H1 (cell line): Measurements from ENCODE around the gene BCL11A. TPM values are rescaled to one million over a fixed set of nuclear protein-coding genes. Genes with fewer than 3 reads are reported as not detected.

Source experiments
- CTCF ChIA-PET: fragments of 300-600 bp; sonication (Branson Sonifier 250); formaldehyde crosslinking; loops from one replicate; lab custom pipeline; 2021; ENCODE audit not compliant: partially characterized antibody; lab: Charles Lee
- POLR2A ChIA-PET: fragments of 300-600 bp; sonication (Branson Sonifier 250); formaldehyde crosslinking; loops from one replicate; lab custom pipeline; 2021; ENCODE audit warnings: inconsistent platforms; ENCODE audit not compliant: partially characterized antibody; lab: Charles Lee
- DNase-seq, 2 experiments: peaks; one replicate each; pipeline versions ENCODE4 v3.0.0 to v3.0.0-alpha.2; 2010 to 2022; ENCODE audit warnings: low spot score in 2 of 2, low read depth in 1 of 2, mixed read lengths in 1 of 2
- FAIRE-seq: peaks from 2 replicates; lab custom pipeline; 2011; peaks lifted over from hg19 to GRCh38; lab: Jason Lieb, UNC
- H2AFZ ChIP-seq: 2 replicates; pipeline ENCODE4 v1.8.1; 2012; ENCODE audit warnings: low read length, inconsistent platforms
- H2AK5ac ChIP-seq: 2 replicates; pipeline ENCODE4 v1.6.1; 2013; ENCODE audit warnings: low read depth, low read length
- H2BK120ac ChIP-seq: replicated peaks from 2 replicates; pipeline ENCODE3; 2013; ENCODE audit warnings: low read depth, low read length, inconsistent platforms
- H2BK12ac ChIP-seq: 2 replicates; pipeline ENCODE4 v1.6.1; 2013; ENCODE audit warnings: low read depth, low read length
- H2BK15ac ChIP-seq: 2 replicates; pipeline ENCODE4 v1.6.1; 2013; ENCODE audit warnings: low read length
- H2BK20ac ChIP-seq: 2 replicates; pipeline ENCODE4 v1.6.1; 2013; ENCODE audit warnings: low read length
- H2BK5ac ChIP-seq: 2 replicates; pipeline ENCODE4 v1.6.1; 2013; ENCODE audit warnings: low read depth, low read length
- H3K14ac ChIP-seq: 2 replicates; pipeline ENCODE4 v1.6.1; 2013; ENCODE audit warnings: inconsistent platforms; ENCODE audit not compliant: insufficient read length
- H3K18ac ChIP-seq: 2 replicates; pipeline ENCODE4 v1.6.1; 2013; ENCODE audit warnings: low read length; ENCODE audit errors: extremely low read depth
- H3K23ac ChIP-seq: 2 replicates; pipeline ENCODE4 v1.6.1; 2013; ENCODE audit warnings: inconsistent platforms; ENCODE audit not compliant: insufficient read length
- H3K23me2 ChIP-seq: 2 replicates; pipeline ENCODE4 v1.6.1; 2013; ENCODE audit warnings: low read depth, low read length
- H3K27ac ChIP-seq: 2 replicates; pipeline ENCODE4 v1.6.1; 2011; ENCODE audit warnings: low read depth, low read length, inconsistent platforms
- H3K27me3 ChIP-seq, 4 experiments: replicated peaks in 1 of 4; 1 replicate in 1 of 4; 2 replicates in 3 of 4; pipeline versions ENCODE4 v1.6.1 to v1.8.1; 2011 to 2013; ENCODE audit warnings: low read length in 3 of 4, mild to moderate bottlenecking in 3 of 4, inconsistent platforms in 2 of 4, mixed read lengths in 2 of 4, moderate library complexity in 1 of 4; ENCODE audit not compliant: control insufficient read depth in 3 of 4, insufficient read depth in 3 of 4; ENCODE audit errors: extremely low read depth in 1 of 4
- H3K36me3 ChIP-seq, 4 experiments: 2 replicates each; pipeline versions ENCODE4 v1.6.1 to v1.8.1; 2011 to 2013; ENCODE audit warnings: mild to moderate bottlenecking in 4 of 4, low read length in 3 of 4, moderate library complexity in 2 of 4, control low read depth in 1 of 4, inconsistent platforms in 1 of 4; ENCODE audit not compliant: insufficient read depth in 4 of 4, control insufficient read depth in 2 of 4
- H3K4ac ChIP-seq: replicated peaks from 2 replicates; pipeline ENCODE3; 2013; ENCODE audit warnings: low read length, low read depth, mixed read lengths, inconsistent platforms; ENCODE audit not compliant: insufficient read length
- H3K4me1 ChIP-seq, 4 experiments: replicated peaks in 1 of 4; 1 replicate in 1 of 4; 2 replicates in 3 of 4; pipeline versions ENCODE4 v1.6.1 to v1.8.1; 2011 to 2013; ENCODE audit warnings: low read length in 3 of 4, inconsistent platforms in 2 of 4, mixed read lengths in 1 of 4; ENCODE audit not compliant: insufficient read depth in 4 of 4, control insufficient read depth in 3 of 4
- H3K4me2 ChIP-seq, 2 experiments: 2 replicates each; pipeline versions ENCODE4 v1.6.1 to v1.8.1; 2011 to 2013; ENCODE audit warnings: low read depth in 2 of 2, low read length in 2 of 2, control low read depth in 1 of 2, inconsistent platforms in 1 of 2, mild to moderate bottlenecking in 1 of 2; ENCODE audit not compliant: insufficient read depth in 1 of 2
- H3K4me3 ChIP-seq, 4 experiments: fragments of 200-600, 300-600 bp in 1 of 4; sonication (generic), shearing (Covaris generic), sonication (Bioruptor Twin) in 1 of 4; 2 replicates each; pipeline versions ENCODE4 v1.5.1 to v1.8.1; 2011 to 2016; ENCODE audit warnings: low read length in 4 of 4, low read depth in 3 of 4, control low read depth in 2 of 4, inconsistent platforms in 2 of 4, mild to moderate bottlenecking in 2 of 4, mixed read lengths in 1 of 4, moderate library complexity in 1 of 4; ENCODE audit not compliant: insufficient read depth in 2 of 4; ENCODE audit errors: extremely low read depth in 1 of 4
- H3K56ac ChIP-seq: replicated peaks from 2 replicates; pipeline ENCODE3; 2013; ENCODE audit warnings: low read depth, mild to moderate bottlenecking, mixed read lengths, low read length, inconsistent platforms; ENCODE audit not compliant: insufficient read length
- H3K79me1 ChIP-seq: 2 replicates; pipeline ENCODE4 v1.6.1; 2013; ENCODE audit warnings: low read depth, low read length, control low read depth
- H3K79me2 ChIP-seq, 2 experiments: 2 replicates each; pipeline versions ENCODE4 v1.6.1 to v1.8.1; 2012 to 2013; ENCODE audit warnings: low read length in 2 of 2, mild to moderate bottlenecking in 2 of 2, inconsistent platforms in 1 of 2; ENCODE audit not compliant: insufficient read depth in 2 of 2, control insufficient read depth in 1 of 2
- H3K9ac ChIP-seq, 4 experiments: replicated peaks in 1 of 4; 1 replicate in 1 of 4; 2 replicates in 3 of 4; pipeline versions ENCODE4 v1.6.1 to v1.8.1; 2011 to 2013; ENCODE audit warnings: low read depth in 3 of 4, low read length in 3 of 4, control low read depth in 2 of 4, mild to moderate bottlenecking in 2 of 4, moderate library complexity in 2 of 4, inconsistent platforms in 1 of 4; ENCODE audit errors: extremely low read depth in 1 of 4
- H3K9me3 ChIP-seq, 2 experiments: 2 replicates each; pipeline versions ENCODE4 v1.6.1 to v1.8.1; 2012 to 2013; ENCODE audit warnings: mild to moderate bottlenecking in 2 of 2, moderate library complexity in 2 of 2, control low read depth in 1 of 2, inconsistent platforms in 1 of 2, low read depth in 1 of 2, low read length in 1 of 2, mixed read lengths in 1 of 2; ENCODE audit not compliant: insufficient read depth in 2 of 2
- H4K20me1 ChIP-seq, 2 experiments: replicated peaks in 1 of 2; 2 replicates each; pipeline versions ENCODE3 to v1.8.1; 2011 to 2013; ENCODE audit warnings: inconsistent platforms in 2 of 2, low read length in 2 of 2, mild to moderate bottlenecking in 1 of 2; ENCODE audit not compliant: insufficient read depth in 2 of 2, control insufficient read depth in 1 of 2
- H4K5ac ChIP-seq: 2 replicates; pipeline ENCODE4 v1.6.1; 2013; ENCODE audit warnings: low read length, low read depth, mixed read lengths, inconsistent platforms; ENCODE audit not compliant: insufficient read length
- H4K8ac ChIP-seq: 2 replicates; pipeline ENCODE4 v1.8.0; 2013; ENCODE audit warnings: mild to moderate bottlenecking, moderate library complexity, low read length, inconsistent platforms; ENCODE audit not compliant: insufficient read depth; ENCODE audit errors: extremely low read depth
- H4K91ac ChIP-seq: replicated peaks from 2 replicates; pipeline ENCODE3; 2013; ENCODE audit warnings: low read length, mixed read lengths, inconsistent platforms; ENCODE audit not compliant: insufficient read length
- ASH2L ChIP-seq: fragments of 200-600, 300-600 bp; sonication (generic); IDR thresholded peaks from one replicate; pipeline ENCODE4 v1.7.1; 2017; ENCODE audit warnings: low read length
- BCL11A ChIP-seq, 2 experiments: IDR thresholded peaks; one replicate each; pipeline ENCODE4 v1.6.1; 2011; ENCODE audit warnings: low read depth in 2 of 2, low read length in 2 of 2, mild to moderate bottlenecking in 2 of 2
- CEBPB ChIP-seq: IDR thresholded peaks from 2 replicates; pipeline ENCODE4 v1.6.1; 2012; ENCODE audit warnings: low read depth, low read length
- EGR1 ChIP-seq: IDR thresholded peaks from 2 replicates; pipeline ENCODE4 v1.6.1; 2011; ENCODE audit warnings: low read depth, low read length, borderline replicate concordance
- NANOG ChIP-seq: IDR thresholded peaks from 2 replicates; pipeline ENCODE4 v1.6.1; 2011; ENCODE audit warnings: low read length, low read depth, mild to moderate bottlenecking, inconsistent platforms; ENCODE audit not compliant: insufficient read depth, poor library complexity, severe bottlenecking
- RAD21 ChIP-seq, 2 experiments: IDR thresholded peaks in 1 of 2; conservative IDR thresholded peaks in 1 of 2; 2 replicates each; pipeline ENCODE4 v1.6.1; 2011; ENCODE audit warnings: low read depth in 2 of 2, low read length in 2 of 2, improper control_type of control experiment in 1 of 2, inconsistent platforms in 1 of 2, mild to moderate bottlenecking in 1 of 2, moderate library complexity in 1 of 2
- RNF2 ChIP-seq: fragments of 200-900, 300-1000 bp; sonication (generic); IDR thresholded peaks from 2 replicates; pipeline ENCODE4 v1.7.1; 2016; ENCODE audit warnings: borderline replicate concordance, low read depth, mild to moderate bottlenecking, antibody characterized with exemption, low read length; ENCODE audit not compliant: poor library complexity, severe bottlenecking; ENCODE audit errors: missing control alignments
- WGBS, 2 experiments: shearing (Covaris generic) in 1 of 2; methylation state at CpG; one replicate each; pipeline versions ENCODE4 v1.1.6 to v1.1.7; 2013 to 2015; ENCODE audit warnings: low lambda C conversion rate in 2 of 2, mixed read lengths in 2 of 2, inconsistent platforms in 1 of 2, low coverage in 1 of 2, missing lambda C conversion rate in 1 of 2; ENCODE audit not compliant: insufficient replicate concordance in 2 of 2, insufficient coverage in 1 of 2, insufficient read length in 1 of 2; ENCODE audit errors: extremely low coverage in 1 of 2, missing lambda C conversion rate in 1 of 2; 5-methylcytosine and 5-hydroxymethylcytosine counted together
- polyA plus RNA-seq, 7 experiments: library from polyadenylated mRNA; depleted of rRNA in 3 of 7; stranded (reverse) in 5 of 7; unstranded in 2 of 7; fragments of >200 nt in 5 of 7; fragments of 200-250 nt in 2 of 7; gene quantifications; 1 replicate in 5 of 7; 2 replicates in 1 of 7; 4 replicates in 1 of 7; pipeline versions ENCODE4 v1.2.1 to v1.2.3, GENCODE V29; 2011 to 2013; ENCODE audit warnings: missing spikeins in 2 of 7, mixed read lengths in 2 of 7
- total RNA-seq: library from RNA; stranded (reverse); fragmentation: NEBNext Ultra II Directional; extraction: Animal tissue kit (Norgen Biotek cat#: 25700); gene quantifications from 2 replicates; pipeline ENCODE4 v1.2.1, GENCODE V29; 2021
- TF ChIP-seq, protein P1 (sequence below): IDR thresholded peaks from 2 replicates; pipeline ENCODE4 v1.6.1; 2012; ENCODE audit warnings: inconsistent platforms
- TF ChIP-seq, protein P2 (sequence below), 3 experiments: IDR thresholded peaks; 1 replicate in 2 of 3; 2 replicates in 1 of 3; pipeline versions ENCODE4 v1.5.1 to v1.6.1; 2011; ENCODE audit warnings: low read length in 3 of 3, mild to moderate bottlenecking in 3 of 3, inconsistent platforms in 2 of 3, low read depth in 1 of 3, moderate library complexity in 1 of 3; ENCODE audit not compliant: insufficient read depth in 1 of 3; ENCODE audit errors: control extremely low read depth in 1 of 3

The BCL11A gene
- total and polyA plus RNA-seq, 2 of the 8 experiments (the other 6 are each of a cell fraction or from before 2014, with no cell fraction given) = 11.9 to 59.3 TPM

DNA sequence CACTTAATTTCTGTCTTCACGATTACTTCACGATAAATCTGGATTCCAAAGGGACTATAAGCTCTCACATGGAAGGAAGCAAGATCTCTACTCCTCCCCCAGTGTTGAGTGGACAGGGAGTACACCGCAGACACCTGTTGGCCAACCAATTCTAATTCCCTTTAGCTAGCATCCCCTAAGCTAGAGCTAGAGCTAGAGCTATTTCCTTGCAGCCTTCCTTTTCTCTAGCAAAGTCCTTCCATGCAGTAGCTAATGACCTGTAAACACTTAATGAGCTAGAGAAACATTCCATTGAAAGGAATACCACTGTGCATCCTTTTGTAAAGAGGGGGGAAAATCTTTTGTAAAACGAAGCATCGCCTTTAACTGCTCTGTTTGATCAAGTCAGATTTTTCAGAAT, 56.5 kb downstream of the BCL11A start:
- no peaks in the 10 kb centered on the region for H3K9me3 ChIP-seq
- no peak overlapping the region for H2AK5ac ChIP-seq
- H3K27ac ChIP-seq = no peak overlapping the region
- no peaks in the 10 kb centered on the region for H3K27me3 ChIP-seq
- FAIRE-seq = no peak
- H3K4me3 ChIP-seq = no peak overlapping the region
- no peak overlapping the region for H3K14ac ChIP-seq
- no peak overlapping the region for H3K4ac ChIP-seq
- ChIA-PET CTCF (interaction anchor here (0.6 to 1.6 kb wide), 12 partner anchors 12 to 713 kb away, joined by 3 to 8 read pairs (median 3); no protein-coding TSS in a partner anchor), POLR2A (interaction anchor here (0.8 to 1.2 kb wide), 2 partner anchors 40 to 53 kb away, joined by 3 read pairs; no protein-coding TSS in a partner anchor)
- no peak overlapping the region for H4K5ac ChIP-seq
- no peak overlapping the region for H3K18ac ChIP-seq
- H3K36me3 ChIP-seq = peaks cover 0 to 10% (median under 1%) of the 10 kb centered on the region in 4 experiments; a peak in 2 of 8 replicates
- H4K8ac ChIP-seq = no peak overlapping the region
- H4K20me1 ChIP-seq = peaks cover 2 to 12% of the 10 kb centered on the region in 2 experiments
- H3K56ac ChIP-seq = no peak overlapping the region
- peaks cover 0 to 89% of the 10 kb centered on the region in 2 experiments for H3K79me2 ChIP-seq
- no peak overlapping the region for H3K4me2 ChIP-seq
- no peak overlapping the region for H2BK5ac ChIP-seq
- H2BK12ac ChIP-seq = no peak overlapping the region
- peaks cover 3 to 19% (median 10%) of the 10 kb centered on the region in 4 experiments; a peak in 6 of 7 replicates for H3K4me1 ChIP-seq
- no peak overlapping the region for H3K9ac ChIP-seq
- no peak for DNase-seq
- no peak overlapping the region for H3K23ac ChIP-seq
- H3K23me2 ChIP-seq = no peaks in the 10 kb centered on the region
- H2AFZ ChIP-seq = no peak overlapping the region
- H2BK20ac ChIP-seq = no peak overlapping the region
- no peak overlapping the region for H2BK15ac ChIP-seq
- no peak overlapping the region for H2BK120ac ChIP-seq
- 81% methylated on average over 5 of the region's 5 CpGs; no CpG with 5 or more reads in 1 of the 2 experiments for WGBS, 2 experiments
- H3K79me1 ChIP-seq = peaks cover 17% of the 10 kb centered on the region
- no peak overlapping the region for H4K91ac ChIP-seq
- TF ChIP-seq RAD21 (IDR thresholded peaks at IDR 0.05 in 1 of 2, conservative IDR thresholded peaks at IDR 0.05 in 1 of 2; ENCODE audit: low read depth in 2 of 2, low read length in 2 of 2) = no peak
- TF ChIP-seq CEBPB = no peak
- TF ChIP-seq, protein P1, sequence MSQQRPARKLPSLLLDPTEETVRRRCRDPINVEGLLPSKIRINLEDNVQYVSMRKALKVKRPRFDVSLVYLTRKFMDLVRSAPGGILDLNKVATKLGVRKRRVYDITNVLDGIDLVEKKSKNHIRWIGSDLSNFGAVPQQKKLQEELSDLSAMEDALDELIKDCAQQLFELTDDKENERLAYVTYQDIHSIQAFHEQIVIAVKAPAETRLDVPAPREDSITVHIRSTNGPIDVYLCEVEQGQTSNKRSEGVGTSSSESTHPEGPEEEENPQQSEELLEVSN = no peak
- no peak for TF ChIP-seq EGR1
- TF ChIP-seq BCL11A (IDR thresholded peaks at IDR 0.05; ENCODE audit: low read depth in 2 of 2, low read length in 2 of 2) = no peak
- TF ChIP-seq RNF2 = no peak
- TF ChIP-seq ASH2L = no peak
- no peak for TF ChIP-seq NANOG
- TF ChIP-seq, protein P2, sequence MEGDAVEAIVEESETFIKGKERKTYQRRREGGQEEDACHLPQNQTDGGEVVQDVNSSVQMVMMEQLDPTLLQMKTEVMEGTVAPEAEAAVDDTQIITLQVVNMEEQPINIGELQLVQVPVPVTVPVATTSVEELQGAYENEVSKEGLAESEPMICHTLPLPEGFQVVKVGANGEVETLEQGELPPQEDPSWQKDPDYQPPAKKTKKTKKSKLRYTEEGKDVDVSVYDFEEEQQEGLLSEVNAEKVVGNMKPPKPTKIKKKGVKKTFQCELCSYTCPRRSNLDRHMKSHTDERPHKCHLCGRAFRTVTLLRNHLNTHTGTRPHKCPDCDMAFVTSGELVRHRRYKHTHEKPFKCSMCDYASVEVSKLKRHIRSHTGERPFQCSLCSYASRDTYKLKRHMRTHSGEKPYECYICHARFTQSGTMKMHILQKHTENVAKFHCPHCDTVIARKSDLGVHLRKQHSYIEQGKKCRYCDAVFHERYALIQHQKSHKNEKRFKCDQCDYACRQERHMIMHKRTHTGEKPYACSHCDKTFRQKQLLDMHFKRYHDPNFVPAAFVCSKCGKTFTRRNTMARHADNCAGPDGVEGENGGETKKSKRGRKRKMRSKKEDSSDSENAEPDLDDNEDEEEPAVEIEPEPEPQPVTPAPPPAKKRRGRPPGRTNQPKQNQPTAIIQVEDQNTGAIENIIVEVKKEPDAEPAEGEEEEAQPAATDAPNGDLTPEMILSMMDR (IDR thresholded peaks at IDR 0.05; ENCODE audit: control extremely low read depth in 1 of 3, insufficient read depth in 1 of 3, low read depth in 1 of 3, low read length in 3 of 3) = no peak
